HepG2 (cell line): ENCODE measurements around the gene GPATCH2. TPM values are rescaled to one million over a fixed set of nuclear protein-coding genes. Genes with fewer than 3 reads are reported as not detected.

Experiments
- ATAC-seq: fragments of 200-7000 bp; cut with Tn5 transposase; 3 replicates; pipeline ENCODE4 v1.9.1; 2020; ENCODE audit warnings: mild to moderate bottlenecking, moderate library complexity
- BruUV-seq: library from RNA; stranded (reverse); fragments of 400-500 nt; replicated peaks from 2 replicates; lab custom pipeline; 2021; lab: Mats Ljungman, UMichigan
- CTCF ChIA-PET: fragments of 300-600 bp; formaldehyde crosslinking; extraction: SDS; loops from one replicate; lab custom pipeline; 2021; ENCODE audit warnings: low total read pairs, inconsistent platforms, low intra/inter-chr PET ratio; lab: Yijun Ruan, JAX
- POLR2A ChIA-PET: fragments of 350-600 bp; sonication (Branson Sonifier 250); formaldehyde crosslinking; loops from one replicate; lab custom pipeline; 2020; ENCODE audit warnings: antibody characterized with exemption, inconsistent platforms; lab: Yijun Ruan, JAX
- DNase-seq: peaks from one replicate; pipeline ENCODE4 v3.0.0-alpha.2; 2015; ENCODE audit warnings: low spot score
- FAIRE-seq: peaks from 3 replicates; lab custom pipeline; 2011; peaks lifted over from hg19 to GRCh38; lab: Jason Lieb, UNC
- H2AFZ ChIP-seq: one replicate; pipeline ENCODE4 v1.6.1; 2011; ENCODE audit warnings: low read length, inconsistent platforms
- H3K27ac ChIP-seq: fragments of 300-600 bp; 3 replicates; pipeline ENCODE4 v1.8.0; 2011; ENCODE audit warnings: mixed run types, mild to moderate bottlenecking, mixed read lengths, low read length, inconsistent platforms; ENCODE audit not compliant: insufficient read depth; ENCODE audit errors: extremely low read length
- H3K27me3 ChIP-seq, 2 experiments: fragments of 200-600 bp in 1 of 2; 2 replicates in 1 of 2; 3 replicates in 1 of 2; pipeline versions ENCODE4 v1.6.0 to v1.8.0; 2011; ENCODE audit warnings: low read length in 2 of 2, mild to moderate bottlenecking in 2 of 2, moderate library complexity in 2 of 2, inconsistent platforms in 1 of 2; ENCODE audit not compliant: insufficient read depth in 2 of 2, control insufficient read depth in 1 of 2
- H3K36me3 ChIP-seq, 2 experiments: fragments of 200-600 bp in 1 of 2; replicated peaks in 1 of 2; 2 replicates in 1 of 2; 3 replicates in 1 of 2; pipeline versions ENCODE4 v1.5.1 to v1.8.0; 2011; ENCODE audit warnings: low read length in 2 of 2, inconsistent platforms in 1 of 2; ENCODE audit not compliant: insufficient read depth in 2 of 2, control insufficient read depth in 1 of 2
- H3K4me1 ChIP-seq: 2 replicates; pipeline ENCODE4 v1.5.1; 2012; ENCODE audit warnings: low read length, inconsistent platforms; ENCODE audit not compliant: insufficient read depth
- H3K4me2 ChIP-seq: 2 replicates; pipeline ENCODE4 v1.6.0; 2011; ENCODE audit warnings: low read depth, low read length, inconsistent platforms
- H3K4me3 ChIP-seq, 3 experiments: fragments of 200-600 bp in 1 of 3; sonication (generic), shearing (Covaris generic) in 1 of 3; replicated peaks in 1 of 3; 2 replicates each; pipeline ENCODE4 v1.5.1; 2011 to 2016; ENCODE audit warnings: low read length in 3 of 3, inconsistent platforms in 2 of 3, low read depth in 2 of 3, mild to moderate bottlenecking in 2 of 3, control low read depth in 1 of 3, mixed read lengths in 1 of 3; ENCODE audit not compliant: insufficient read depth in 1 of 3
- H3K79me2 ChIP-seq: one replicate; pipeline ENCODE4 v1.6.1; 2011; ENCODE audit warnings: low read length, inconsistent platforms; ENCODE audit not compliant: insufficient read depth
- H3K9ac ChIP-seq: 2 replicates; pipeline ENCODE4 v1.6.0; 2011; ENCODE audit warnings: mild to moderate bottlenecking, low read depth, low read length, inconsistent platforms; ENCODE audit not compliant: insufficient read depth
- H3K9me3 ChIP-seq: 2 replicates; pipeline ENCODE4 v1.5.1; 2012; ENCODE audit warnings: mild to moderate bottlenecking, low read length
- H4K20me1 ChIP-seq: 2 replicates; pipeline ENCODE4 v1.6.0; 2011; ENCODE audit warnings: inconsistent platforms, mild to moderate bottlenecking, low read length, moderate library complexity; ENCODE audit not compliant: insufficient read depth
- CERS6 ChIP-seq: sonication (generic); formaldehyde crosslinking; IDR thresholded peaks from 2 replicates; pipeline ENCODE4 v1.5.0; 2020; ENCODE audit warnings: missing genetic modification reagents
- CTCF ChIP-seq: sonication (generic); formaldehyde crosslinking; IDR thresholded peaks from 2 replicates; pipeline ENCODE4 v1.5.0; 2020; ENCODE audit warnings: mild to moderate bottlenecking, missing genetic modification reagents, moderate library complexity
- GRHL1 ChIP-seq: sonication (generic); formaldehyde crosslinking; conservative IDR thresholded peaks from 2 replicates; pipeline ENCODE4 v1.8.0; 2022; ENCODE audit warnings: missing genetic modification reagents
- MAFF ChIP-seq: IDR thresholded peaks from 2 replicates; pipeline ENCODE4 v1.6.1; 2011; ENCODE audit warnings: low read depth, low read length, improper control_type of control experiment
- MAFG ChIP-seq: sonication (generic); formaldehyde crosslinking; IDR thresholded peaks from 2 replicates; pipeline ENCODE4 v1.5.1; 2020; ENCODE audit warnings: mild to moderate bottlenecking, missing genetic modification reagents
- MAFK ChIP-seq, 2 experiments: IDR thresholded peaks in 1 of 2; conservative IDR thresholded peaks in 1 of 2; 2 replicates each; pipeline ENCODE4 v1.6.1; 2011; ENCODE audit warnings: improper control_type of control experiment in 2 of 2, low read length in 2 of 2
- SMC3 ChIP-seq: IDR thresholded peaks from 2 replicates; pipeline ENCODE4 v1.6.1; 2011; ENCODE audit warnings: low read length, improper control_type of control experiment
- STAG1 ChIP-seq: sonication (generic); formaldehyde crosslinking; IDR thresholded peaks from 2 replicates; pipeline ENCODE4 v1.4.0; 2020; ENCODE audit warnings: missing genetic modification reagents
- WGBS: methylation state at CpG from one replicate; pipeline ENCODE4 v1.1.6; 2017; ENCODE audit warnings: low lambda C conversion rate; 5-methylcytosine and 5-hydroxymethylcytosine counted together
- in situ Hi-C: cut with HindIII; loops from 2 replicates; pipeline ENCODE4 v1.10.0; 2017; ENCODE audit warnings: low pct_unique_long_range_greater_than_20kb; ENCODE audit not compliant: extremely low pct_ligation_motif_present
- intact Hi-C: fragments of 100-400 bp; cut with micrococcal nuclease; formaldehyde crosslinking; loops from one replicate; pipeline ENCODE4 v1.10.0; 2022; ENCODE audit not compliant: unreplicated experiment
- polyA plus RNA-seq, 8 experiments: library from polyadenylated mRNA; depleted of rRNA in 3 of 8; stranded (reverse) in 7 of 8; unstranded in 1 of 8; fragments of >200 nt; fragmentation: Illumina TruSeq in 4 of 8; extraction: Trizol in 4 of 8; gene quantifications; 2 replicates each; pipeline versions ENCODE4 v1.2.1 to v1.2.3, GENCODE V29; 2011 to 2016; ENCODE audit warnings: low read depth in 4 of 8, missing spikeins in 1 of 8, mixed read lengths in 1 of 8; ENCODE audit not compliant: insufficient read depth in 1 of 8
- total RNA-seq, 5 experiments: library from RNA; depleted of rRNA; stranded (reverse); fragments of >200 nt; fragmentation: Illumina TruSeq; extraction: Trizol; gene quantifications; 2 replicates each; pipeline ENCODE4 v1.2.3, GENCODE V29; 2016; ENCODE audit warnings: low read depth in 1 of 5

GPATCH2 gene
- total and polyA plus RNA-seq, 2 of the 13 experiments (the other 11 are each of a cell fraction or from before 2014, with no cell fraction given) = 3.5 to 15.7 TPM

DNA sequence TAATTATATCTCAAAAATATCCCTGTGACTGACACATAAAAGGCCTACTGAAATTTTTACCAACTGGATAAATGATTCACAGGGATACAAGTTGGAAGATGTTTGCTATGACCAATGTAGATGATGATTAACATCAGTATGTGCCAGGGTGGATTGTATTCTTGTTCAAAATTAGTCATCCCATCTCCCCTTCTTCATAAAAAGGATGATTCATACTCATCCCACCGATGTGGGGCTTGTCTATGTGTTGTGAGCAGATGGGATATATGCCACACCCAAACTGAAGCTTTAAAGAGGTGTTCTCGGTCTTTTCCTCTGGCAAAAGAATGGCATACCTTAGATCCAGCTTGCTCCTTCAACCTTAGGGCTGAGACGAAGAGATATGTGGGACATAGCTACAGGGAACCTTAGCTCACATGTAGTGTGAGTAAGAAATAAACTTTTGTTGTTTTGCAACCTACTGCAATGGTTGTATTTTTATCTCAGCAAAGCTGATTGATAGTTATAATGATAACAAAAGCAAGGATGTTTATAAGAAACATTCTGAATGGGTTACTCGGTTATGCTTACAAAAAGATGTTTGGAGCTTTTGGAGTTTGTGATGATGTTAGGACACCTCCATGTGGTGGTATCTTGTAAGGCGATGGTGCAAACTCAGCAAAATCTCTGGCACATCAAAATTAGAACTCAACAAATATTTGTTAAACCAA, 29.6 kb upstream of the GPATCH2 start:
- intact Hi-C loops = loop anchor here (10.0 kb wide), 1 partner anchor 236 kb away; no protein-coding TSS in a partner anchor
- FAIRE-seq (no peak), DNase-seq (peak; percentile 8), ATAC-seq (no peak; the same call in 2 of the 3 replicates)
- CTCF ChIA-PET = no interaction called here
- no peaks in the 10 kb centered on the region for H4K20me1 ChIP-seq
- H3K36me3 ChIP-seq = no peaks in the 10 kb centered on the region
- H3K4me2 ChIP-seq = no peak overlapping the region
- in situ Hi-C loops = no loop called here
- no peak overlapping the region for H3K4me3 ChIP-seq
- H3K4me1 ChIP-seq = no peaks in the 10 kb centered on the region
- POLR2A ChIA-PET = no interaction called here
- H3K27ac ChIP-seq = no peak overlapping the region
- WGBS = 4% methylated on average over 5 of the region's 5 CpGs
- BruUV-seq = no TSS peak
- TF ChIP-seq MAFF (peak; percentile 96), CERS6 (no peak), STAG1 (CRISPR knock-in tag) (peak; percentile 75), MAFG (peak; percentile 65; the same call in 1 of the 2 replicates), SMC3 (peak; percentile 49; the same call in 1 of the 2 replicates), MAFK (conservative IDR thresholded peaks at IDR 0.05 in 1 of 2, IDR thresholded peaks at IDR 0.05 in 1 of 2; ENCODE audit: low read length in 2 of 2) (peak; percentile 97 to 98), CTCF (CRISPR knock-in tag) (peak; percentile 64), GRHL1 (CRISPR knock-in tag) (no peak)
- H3K79me2 ChIP-seq = no peaks in the 10 kb centered on the region
- no peaks in the 10 kb centered on the region for H3K9me3 ChIP-seq
- no peaks in the 10 kb centered on the region for H3K27me3 ChIP-seq
- no peak overlapping the region for H2AFZ ChIP-seq
- no peak overlapping the region for H3K9ac ChIP-seq
